Measurements from ENCODE around the gene HTT.
A peak's percentile ranks its signal among the peaks of the same experiment; 100 is the strongest.

The HTT gene

GRCh38 chr4:3223956-3224748 lies 149.7 kb downstream of the HTT start:
- no peak overlapping the region for H3K27ac ChIP-seq (replicated peaks; ENCODE audit: low read length)
- peaks cover 42 to 93% of the 10 kb centered on the region in 2 donors for H3K36me3 ChIP-seq (replicated peaks in 1 of 2; ENCODE audit: control insufficient read depth in 2 of 2, insufficient read depth in 2 of 2, low read length in 2 of 2)
- WGBS, 2 donors (ENCODE audit: extremely low coverage in 2 of 2, insufficient read length in 2 of 2, insufficient replicate concordance in 1 of 2): no CpG with 5 or more reads among the region's 13 CpGs
- no peak overlapping the region for H2AK5ac ChIP-seq (ENCODE audit: low read depth, low read length)
- H3K18ac ChIP-seq (ENCODE audit: low read length): no peak overlapping the region
- no peak overlapping the region for H4K91ac ChIP-seq (ENCODE audit: low read depth, low read length, poor library complexity)
- no peak overlapping the region for H3K14ac ChIP-seq (ENCODE audit: low read length)
- no peak overlapping the region for H2BK12ac ChIP-seq (ENCODE audit: low read length)
- H3K23ac ChIP-seq (ENCODE audit: low read depth, low read length, poor library complexity): no peak overlapping the region
- peaks cover 0 to 2% of the 10 kb centered on the region in 2 donors for H3K4me1 ChIP-seq (ENCODE audit: control insufficient read depth in 2 of 2, insufficient read depth in 1 of 2, low read depth in 1 of 2, low read length in 2 of 2)
- no peak overlapping the region for H2BK120ac ChIP-seq (ENCODE audit: low read depth, low read length)
- H2BK15ac ChIP-seq (ENCODE audit: low read length): no peak overlapping the region
- H4K8ac ChIP-seq (ENCODE audit: low read depth, low read length): no peak overlapping the region
- no peak overlapping the region for H3K4ac ChIP-seq (ENCODE audit: low read length)
- peaks cover under 1% of the 10 kb centered on the region for H3K79me1 ChIP-seq (ENCODE audit: low read depth, low read length)
- H2BK5ac ChIP-seq (ENCODE audit: low read length): no peak overlapping the region
- no peak overlapping the region for H2AFZ ChIP-seq (ENCODE audit: low read length)
- peaks cover 0 to 5% of the 10 kb centered on the region in 2 donors for H3K9me3 ChIP-seq (replicated peaks in 1 of 2; ENCODE audit: control insufficient read depth in 2 of 2, insufficient read depth in 1 of 2, low read depth in 1 of 2, low read length in 2 of 2)
- DNase-seq (ENCODE audit: low spot score): no peak
- H3K27me3 ChIP-seq (ENCODE audit: control insufficient read depth in 3 of 3, insufficient read depth in 3 of 3, low read depth in 1 of 3, low read length in 3 of 3): no peaks in the 10 kb centered on the region
- H3K9ac ChIP-seq (ENCODE audit: low read depth, low read length, poor library complexity): no peak overlapping the region
- no peak overlapping the region for H3K4me3 ChIP-seq (ENCODE audit: low read length in 2 of 2)
- no peak overlapping the region for H3K4me2 ChIP-seq (ENCODE audit: insufficient read depth, low read length, poor library complexity, severe bottlenecking)

- Histone ChIP-seq H3K4me3 (ENCODE audit: low read length in 2 of 2) (no peak overlapping the region), H3K4me1 (ENCODE audit: control insufficient read depth in 2 of 2, insufficient read depth in 1 of 2, low read depth in 1 of 2, low read length in 2 of 2) (no peaks in the 10 kb centered on the region), H3K79me1 (ENCODE audit: low read depth, low read length) (peaks cover 5% of the 10 kb centered on the region), H3K36me3 (replicated peaks in 1 of 2; ENCODE audit: control insufficient read depth in 2 of 2, insufficient read depth in 2 of 2, low read length in 2 of 2) (peaks cover 53 to 93% of the 10 kb centered on the region in 2 donors), H3K27me3 (ENCODE audit: control insufficient read depth in 3 of 3, insufficient read depth in 3 of 3, low read depth in 1 of 3, low read length in 3 of 3) (peaks cover 0 to 2% (median 0%) of the 10 kb centered on the region in 3 experiments), H2AFZ (ENCODE audit: low read length) (no peak overlapping the region), H3K18ac (ENCODE audit: low read length) (no peak overlapping the region), H3K4me2 (ENCODE audit: insufficient read depth, low read length, poor library complexity, severe bottlenecking) (no peak overlapping the region), H3K9me3 (replicated peaks in 1 of 2; ENCODE audit: control insufficient read depth in 2 of 2, insufficient read depth in 1 of 2, low read depth in 1 of 2, low read length in 2 of 2) (peaks cover 0 to 11% of the 10 kb centered on the region in 2 donors), H3K23ac (ENCODE audit: low read depth, low read length, poor library complexity) (no peak overlapping the region), H3K14ac (ENCODE audit: low read length) (no peak overlapping the region), H2BK15ac (ENCODE audit: low read length) (no peak overlapping the region), H2BK12ac (ENCODE audit: low read length) (no peak overlapping the region), H4K8ac (ENCODE audit: low read depth, low read length) (no peak overlapping the region), H3K4ac (ENCODE audit: low read length) (no peak overlapping the region), H4K91ac (ENCODE audit: low read depth, low read length, poor library complexity) (no peak overlapping the region), H2BK5ac (ENCODE audit: low read length) (peak overlapping the region; percentile 1), H2AK5ac (ENCODE audit: low read depth, low read length) (no peak overlapping the region), H2BK120ac (ENCODE audit: low read depth, low read length) (no peak overlapping the region), H3K27ac (replicated peaks; ENCODE audit: low read length) (no peak overlapping the region), H3K9ac (ENCODE audit: low read depth, low read length, poor library complexity) (no peak overlapping the region)
- DNase-seq (ENCODE audit: low spot score): no peak
- WGBS, 2 donors (ENCODE audit: extremely low coverage in 2 of 2, insufficient read length in 2 of 2, insufficient replicate concordance in 1 of 2): no CpG with 5 or more reads among the region's 22 CpGs
Observed at GRCh38 chr4:3225071-3225850, 150.8 kb downstream of the HTT start.

- H3K23ac ChIP-seq (ENCODE audit: low read depth, low read length, poor library complexity): no peak overlapping the region
- no peak for DNase-seq (ENCODE audit: low spot score)
- H3K4ac ChIP-seq (ENCODE audit: low read length): no peak overlapping the region
- H3K14ac ChIP-seq (ENCODE audit: low read length): no peak overlapping the region
- peaks cover 5% of the 10 kb centered on the region for H3K79me1 ChIP-seq (ENCODE audit: low read depth, low read length)
- H3K4me1 ChIP-seq (ENCODE audit: control insufficient read depth in 2 of 2, insufficient read depth in 1 of 2, low read depth in 1 of 2, low read length in 2 of 2): no peaks in the 10 kb centered on the region
- H3K18ac ChIP-seq (ENCODE audit: low read length): no peak overlapping the region
- H3K36me3 ChIP-seq (replicated peaks in 1 of 2; ENCODE audit: control insufficient read depth in 2 of 2, insufficient read depth in 2 of 2, low read length in 2 of 2): peaks cover 55 to 93% of the 10 kb centered on the region in 2 donors
- WGBS, 2 donors (ENCODE audit: extremely low coverage in 2 of 2, insufficient read length in 2 of 2, insufficient replicate concordance in 1 of 2): no CpG with 5 or more reads among the region's 9 CpGs
- H3K27me3 ChIP-seq (ENCODE audit: control insufficient read depth in 3 of 3, insufficient read depth in 3 of 3, low read depth in 1 of 3, low read length in 3 of 3): peaks cover 0 to 2% (median 0%) of the 10 kb centered on the region in 3 experiments
- no peak overlapping the region for H3K9ac ChIP-seq (ENCODE audit: low read depth, low read length, poor library complexity)
- H2AK5ac ChIP-seq (ENCODE audit: low read depth, low read length): no peak overlapping the region
- no peak overlapping the region for H2AFZ ChIP-seq (ENCODE audit: low read length)
- no peak overlapping the region for H2BK5ac ChIP-seq (ENCODE audit: low read length)
- H3K4me2 ChIP-seq (ENCODE audit: insufficient read depth, low read length, poor library complexity, severe bottlenecking): no peak overlapping the region
- peaks cover 0 to 11% of the 10 kb centered on the region in 2 donors for H3K9me3 ChIP-seq (replicated peaks in 1 of 2; ENCODE audit: control insufficient read depth in 2 of 2, insufficient read depth in 1 of 2, low read depth in 1 of 2, low read length in 2 of 2)
- no peak overlapping the region for H3K27ac ChIP-seq (replicated peaks; ENCODE audit: low read length)
- H2BK12ac ChIP-seq (ENCODE audit: low read length): no peak overlapping the region
- no peak overlapping the region for H4K8ac ChIP-seq (ENCODE audit: low read depth, low read length)
- no peak overlapping the region for H3K4me3 ChIP-seq (ENCODE audit: low read length in 2 of 2)
- no peak overlapping the region for H2BK15ac ChIP-seq (ENCODE audit: low read length)
- H2BK120ac ChIP-seq (ENCODE audit: low read depth, low read length): no peak overlapping the region
- H4K91ac ChIP-seq (ENCODE audit: low read depth, low read length, poor library complexity): no peak overlapping the region
Observed at GRCh38 chr4:3225936-3226335, 151.5 kb downstream of the HTT start.

GRCh38 chr4:3226467-3226866 lies 152.0 kb downstream of the HTT start:
- WGBS, 2 donors (ENCODE audit: extremely low coverage in 2 of 2, insufficient read length in 2 of 2, insufficient replicate concordance in 1 of 2): no CpG with 5 or more reads among the region's 9 CpGs
- H3K9ac ChIP-seq (ENCODE audit: low read depth, low read length, poor library complexity): no peak overlapping the region
- H3K4ac ChIP-seq (ENCODE audit: low read length): no peak overlapping the region
- peaks cover 5% of the 10 kb centered on the region for H3K79me1 ChIP-seq (ENCODE audit: low read depth, low read length)
- peaks cover 0 to 2% (median 0%) of the 10 kb centered on the region in 3 experiments for H3K27me3 ChIP-seq (ENCODE audit: control insufficient read depth in 3 of 3, insufficient read depth in 3 of 3, low read depth in 1 of 3, low read length in 3 of 3)
- peaks cover 0 to 11% of the 10 kb centered on the region in 2 donors for H3K9me3 ChIP-seq (replicated peaks in 1 of 2; ENCODE audit: control insufficient read depth in 2 of 2, insufficient read depth in 1 of 2, low read depth in 1 of 2, low read length in 2 of 2)
- H2BK12ac ChIP-seq (ENCODE audit: low read length): no peak overlapping the region
- H3K27ac ChIP-seq (replicated peaks; ENCODE audit: low read length): no peak overlapping the region
- no peak overlapping the region for H3K14ac ChIP-seq (ENCODE audit: low read length)
- H2BK5ac ChIP-seq (ENCODE audit: low read length): no peak overlapping the region
- H3K23ac ChIP-seq (ENCODE audit: low read depth, low read length, poor library complexity): no peak overlapping the region
- no peak overlapping the region for H2AFZ ChIP-seq (ENCODE audit: low read length)
- H3K4me2 ChIP-seq (ENCODE audit: insufficient read depth, low read length, poor library complexity, severe bottlenecking): no peak overlapping the region
- no peak overlapping the region for H3K18ac ChIP-seq (ENCODE audit: low read length)
- H3K36me3 ChIP-seq (replicated peaks in 1 of 2; ENCODE audit: control insufficient read depth in 2 of 2, insufficient read depth in 2 of 2, low read length in 2 of 2): peaks cover 57 to 93% of the 10 kb centered on the region in 2 donors
- peak overlapping the region; percentile 48 for H4K8ac ChIP-seq (ENCODE audit: low read depth, low read length)
- H2AK5ac ChIP-seq (ENCODE audit: low read depth, low read length): no peak overlapping the region
- no peak overlapping the region for H2BK15ac ChIP-seq (ENCODE audit: low read length)
- H3K4me1 ChIP-seq (ENCODE audit: control insufficient read depth in 2 of 2, insufficient read depth in 1 of 2, low read depth in 1 of 2, low read length in 2 of 2): no peaks in the 10 kb centered on the region
- DNase-seq (ENCODE audit: low spot score): no peak
- no peak overlapping the region for H2BK120ac ChIP-seq (ENCODE audit: low read depth, low read length)
- H4K91ac ChIP-seq (ENCODE audit: low read depth, low read length, poor library complexity): no peak overlapping the region
- H3K4me3 ChIP-seq (ENCODE audit: low read length in 2 of 2): no peak overlapping the region
